ENCODE measurements around the gene STX16.

The STX16 gene

GRCh38 chr20:58695084-58695722 lies 44.1 kb downstream of the STX16 start:
- no peak for TF ChIP-seq CTCF (IDR thresholded peaks at IDR 0.05)
- Histone ChIP-seq H3K4me3 (no peak overlapping the region), H3K27ac (no peak overlapping the region)
- DNase-seq (ENCODE audit: low spot score): no peak

GRCh38 chr20:58695895-58696375 lies 44.9 kb downstream of the STX16 start:
- no peak for DNase-seq (ENCODE audit: low spot score)
- no peak overlapping the region for H3K4me3 ChIP-seq
- no peak overlapping the region for H3K27ac ChIP-seq
- TF ChIP-seq CTCF (IDR thresholded peaks at IDR 0.05): no peak

GRCh38 chr20:58696411-58696961 lies 45.4 kb downstream of the STX16 start:
- Histone ChIP-seq H3K27ac (no peak overlapping the region), H3K4me3 (no peak overlapping the region)
- no peak for TF ChIP-seq CTCF (IDR thresholded peaks at IDR 0.05)
- no peak for DNase-seq (ENCODE audit: low spot score)

- no peak overlapping the region for H3K4me3 ChIP-seq
- DNase-seq (ENCODE audit: low spot score): peak; percentile 64
Observed at GRCh38 chr20:58697201-58697866, 46.3 kb downstream of the STX16 start.

GRCh38 chr20:58697867-58698703 lies 47.0 kb downstream of the STX16 start:
- Histone ChIP-seq H3K4me3 (no peak overlapping the region), H3K27ac (peak overlapping the region in 1 of 2 donors; percentile 63)
- no peak for TF ChIP-seq CTCF (IDR thresholded peaks at IDR 0.05)
- DNase-seq (ENCODE audit: low spot score): peak; percentile 70

More at GRCh38 chr20:58697201-58697866, 46.3 kb downstream of the STX16 start:
- TF ChIP-seq CTCF (IDR thresholded peaks at IDR 0.05): no peak
- no peak overlapping the region for H3K27ac ChIP-seq

- H3K4me3 ChIP-seq: no peak overlapping the region
- TF ChIP-seq CTCF (IDR thresholded peaks at IDR 0.05): no peak
- DNase-seq (ENCODE audit: low spot score): peak; percentile 77
- H3K27ac ChIP-seq: peak overlapping the region in 1 of 2 donors; percentile 63
Observed at GRCh38 chr20:58698741-58699622, 47.9 kb downstream of the STX16 start.

Data from coronary artery (tissue), 2 donors.